Measurements from ENCODE around the gene RAB29. TPM values are rescaled to one million over a fixed set of nuclear protein-coding genes. Genes with fewer than 3 reads are reported as not detected.

RAB29 gene
- polyA plus RNA-seq, 3 donors: 23.2 to 32.2 (median 31.5) TPM

GRCh38 chr1:205794011-205794730, 18.9 kb upstream of the RAB29 start:
- peaks cover 0 to 16% of the 10 kb centered on the region in 2 donors for H3K36me3 Mint-ChIP-seq
- Histone ChIP-seq H3K4me2 (replicated peaks; ENCODE audit: extremely low read depth, low read length, poor library complexity, severe bottlenecking) (no peak overlapping the region), H3K4me1 (ENCODE audit: control insufficient read depth in 1 of 2, insufficient read depth in 2 of 2, low read length in 2 of 2) (peaks cover 19% of the 10 kb centered on the region in 2 donors), H3K27me3 (ENCODE audit: control insufficient read depth in 2 of 2, insufficient read depth in 2 of 2, low read length in 2 of 2) (no peaks in the 10 kb centered on the region), H2AFZ (ENCODE audit: insufficient read depth, low read depth, low read length, poor library complexity, severe bottlenecking) (no peak overlapping the region), H3K4me3 (replicated peaks in 1 of 3; ENCODE audit: low read depth in 2 of 3, low read length in 3 of 3) (no peak overlapping the region), H3K9ac (ENCODE audit: insufficient read depth, low read length, poor library complexity, severe bottlenecking) (no peak overlapping the region), H3K27ac (ENCODE audit: low read depth in 1 of 2, low read length in 2 of 2) (no peak overlapping the region), H3K9me3 (replicated peaks in 1 of 2; ENCODE audit: control insufficient read depth in 1 of 2, insufficient read depth in 1 of 2, low read length in 2 of 2) (no peaks in the 10 kb centered on the region), H4K20me1 (ENCODE audit: insufficient read depth, low read length) (no peaks in the 10 kb centered on the region), H3K36me3 (replicated peaks in 1 of 2; ENCODE audit: control insufficient read depth in 1 of 2, insufficient read depth in 2 of 2, low read length in 2 of 2) (no peaks in the 10 kb centered on the region), H3K79me2 (ENCODE audit: insufficient read depth, low read length) (no peaks in the 10 kb centered on the region)
- WGBS (ENCODE audit: insufficient coverage): 100% methylated on average over 1 of the region's 5 CpGs
- H3K27ac Mint-ChIP-seq: no peak overlapping the region
- peak in 2 of 3 donors; percentile 26 to 65 for DNase-seq
- peaks cover 27% of the 10 kb centered on the region for H3K4me1 Mint-ChIP-seq
- intact Hi-C loops (cut with micrococcal nuclease): loop anchor here (5.0 kb wide), 3 partner anchors 123 to 313 kb away; no protein-coding TSS in a partner anchor
- H3K27me3 Mint-ChIP-seq (ENCODE audit: low read depth in 3 of 3): no peaks in the 10 kb centered on the region
- H3K4me3 Mint-ChIP-seq: no peak overlapping the region
- TF ChIP-seq CTCF (IDR thresholded peaks at IDR 0.05): no peak
- no peaks in the 10 kb centered on the region for H3K9me3 Mint-ChIP-seq

DNA sequence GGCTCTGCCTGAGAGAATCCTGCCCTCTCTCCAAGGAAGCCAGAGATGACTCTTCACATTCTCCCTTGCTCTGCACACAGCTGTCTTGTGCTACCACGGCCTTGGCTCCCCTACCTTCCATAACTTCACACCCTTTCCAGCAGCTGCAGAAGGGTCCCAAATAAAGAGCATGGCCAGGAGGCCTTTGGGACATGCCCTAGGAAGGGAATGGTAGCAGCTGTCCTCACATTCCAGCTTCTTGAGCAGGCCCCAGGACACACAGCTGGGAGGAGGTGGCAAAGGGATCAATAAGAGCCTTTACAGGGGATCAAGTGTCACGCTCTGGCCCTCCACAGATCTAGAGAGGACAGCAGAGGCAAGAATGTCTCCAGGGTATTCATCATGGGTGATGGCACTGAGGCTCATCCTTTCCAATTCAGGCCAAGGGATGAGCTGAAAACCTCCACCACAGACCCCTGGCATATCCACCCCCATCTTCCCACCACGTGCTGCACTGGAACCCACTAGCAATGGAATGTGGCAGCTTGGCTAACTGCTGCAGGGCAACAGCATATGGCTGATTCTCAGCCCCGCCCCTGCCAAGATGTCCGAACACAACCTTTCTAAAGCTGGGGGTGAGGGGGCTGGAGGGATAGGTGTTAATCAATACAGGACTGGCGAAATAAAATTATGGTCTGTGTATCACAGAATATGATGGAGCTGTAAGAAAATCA, 17.8 kb upstream of the RAB29 start:
- no peaks in the 10 kb centered on the region for H3K36me3 ChIP-seq (replicated peaks in 1 of 2; ENCODE audit: control insufficient read depth in 1 of 2, insufficient read depth in 2 of 2, low read length in 2 of 2)
- H2AFZ ChIP-seq (ENCODE audit: insufficient read depth, low read depth, low read length, poor library complexity, severe bottlenecking): no peak overlapping the region
- no peak for DNase-seq
- H4K20me1 ChIP-seq (ENCODE audit: insufficient read depth, low read length): no peaks in the 10 kb centered on the region
- H3K27me3 Mint-ChIP-seq (ENCODE audit: low read depth in 3 of 3): no peaks in the 10 kb centered on the region
- no peak overlapping the region for H3K4me2 ChIP-seq (replicated peaks; ENCODE audit: extremely low read depth, low read length, poor library complexity, severe bottlenecking)
- intact Hi-C loops (cut with micrococcal nuclease): loop anchor here (5.0 kb wide), 3 partner anchors 124 to 314 kb away; no protein-coding TSS in a partner anchor
- no peaks in the 10 kb centered on the region for H3K79me2 ChIP-seq (ENCODE audit: insufficient read depth, low read length)
- H3K4me3 ChIP-seq (replicated peaks in 1 of 3; ENCODE audit: low read depth in 2 of 3, low read length in 3 of 3): no peak overlapping the region
- H3K4me1 ChIP-seq (ENCODE audit: control insufficient read depth in 1 of 2, insufficient read depth in 2 of 2, low read length in 2 of 2): peaks cover 19% of the 10 kb centered on the region in 2 donors
- peak overlapping the region in 1 of 7 donors; percentile 82 for H3K27ac Mint-ChIP-seq
- no peaks in the 10 kb centered on the region for H3K9me3 Mint-ChIP-seq
- H3K4me3 Mint-ChIP-seq: no peak overlapping the region
- no peaks in the 10 kb centered on the region for H3K9me3 ChIP-seq (replicated peaks in 1 of 2; ENCODE audit: control insufficient read depth in 1 of 2, insufficient read depth in 1 of 2, low read length in 2 of 2)
- no peak for TF ChIP-seq CTCF (IDR thresholded peaks at IDR 0.05)
- no peak overlapping the region for H3K9ac ChIP-seq (ENCODE audit: insufficient read depth, low read length, poor library complexity, severe bottlenecking)
- H3K4me1 Mint-ChIP-seq: peaks cover 27% of the 10 kb centered on the region
- no peak overlapping the region for H3K27ac ChIP-seq (ENCODE audit: low read depth in 1 of 2, low read length in 2 of 2)
- no peaks in the 10 kb centered on the region for H3K27me3 ChIP-seq (ENCODE audit: control insufficient read depth in 2 of 2, insufficient read depth in 2 of 2, low read length in 2 of 2)
- 87% methylated on average over 5 of the region's 6 CpGs for WGBS (ENCODE audit: insufficient coverage)
- H3K36me3 Mint-ChIP-seq: peaks cover 0 to 10% of the 10 kb centered on the region in 2 donors

All from CD14-positive monocyte (primary cell).